OCI-LY7 (cell line): ENCODE results near the gene ME1.

ENCODE experiments used
- CTCF ChIP-seq: fragments of 200-600 bp; sonication (generic); conservative IDR thresholded peaks from 2 replicates; pipeline ENCODE4 v1.5.1; 2014; ENCODE audit warnings: mild to moderate bottlenecking, antibody characterized with exemption, low read length, moderate library complexity, mixed read lengths
- EZH2phosphoT487 ChIP-seq: fragments of 200-600 bp; sonication (generic); IDR thresholded peaks from 2 replicates; pipeline ENCODE4 v1.6.1; 2018; ENCODE audit warnings: low read depth, borderline replicate concordance, mild to moderate bottlenecking, mixed run types, antibody characterized with exemption, low read length, moderate library complexity, mixed read lengths

GRCh38 chr6:83199863-83200225, 231.0 kb downstream of the ME1 start:
- no peak for TF ChIP-seq CTCF
- no peak for TF ChIP-seq EZH2phosphoT487
